Tongue (tissue), 2 donors: ENCODE results near the gene DYNC1LI2. TPM values are rescaled to one million over a fixed set of nuclear protein-coding genes. Genes with fewer than 3 reads are reported as not detected.
A peak's percentile ranks its signal among the peaks of the same experiment; 100 is the strongest.
"Not testable (repeated sequence)": the region's sequence is repeated elsewhere in the genome, so short reads cannot be mapped to it uniquely, and the experiment has no call there.

Experiments
- DNase-seq: peaks from one replicate; pipeline ENCODE4 v3.0.0-alpha.2; 2015
- total RNA-seq: library from RNA; depleted of rRNA; stranded (reverse); fragments of >200 nt; gene quantifications from one replicate; pipeline ENCODE4 v1.2.3, GENCODE V29; 2014

DYNC1LI2 gene
- total RNA-seq, 1 donor from 2014 or later = 143 TPM

DNA sequence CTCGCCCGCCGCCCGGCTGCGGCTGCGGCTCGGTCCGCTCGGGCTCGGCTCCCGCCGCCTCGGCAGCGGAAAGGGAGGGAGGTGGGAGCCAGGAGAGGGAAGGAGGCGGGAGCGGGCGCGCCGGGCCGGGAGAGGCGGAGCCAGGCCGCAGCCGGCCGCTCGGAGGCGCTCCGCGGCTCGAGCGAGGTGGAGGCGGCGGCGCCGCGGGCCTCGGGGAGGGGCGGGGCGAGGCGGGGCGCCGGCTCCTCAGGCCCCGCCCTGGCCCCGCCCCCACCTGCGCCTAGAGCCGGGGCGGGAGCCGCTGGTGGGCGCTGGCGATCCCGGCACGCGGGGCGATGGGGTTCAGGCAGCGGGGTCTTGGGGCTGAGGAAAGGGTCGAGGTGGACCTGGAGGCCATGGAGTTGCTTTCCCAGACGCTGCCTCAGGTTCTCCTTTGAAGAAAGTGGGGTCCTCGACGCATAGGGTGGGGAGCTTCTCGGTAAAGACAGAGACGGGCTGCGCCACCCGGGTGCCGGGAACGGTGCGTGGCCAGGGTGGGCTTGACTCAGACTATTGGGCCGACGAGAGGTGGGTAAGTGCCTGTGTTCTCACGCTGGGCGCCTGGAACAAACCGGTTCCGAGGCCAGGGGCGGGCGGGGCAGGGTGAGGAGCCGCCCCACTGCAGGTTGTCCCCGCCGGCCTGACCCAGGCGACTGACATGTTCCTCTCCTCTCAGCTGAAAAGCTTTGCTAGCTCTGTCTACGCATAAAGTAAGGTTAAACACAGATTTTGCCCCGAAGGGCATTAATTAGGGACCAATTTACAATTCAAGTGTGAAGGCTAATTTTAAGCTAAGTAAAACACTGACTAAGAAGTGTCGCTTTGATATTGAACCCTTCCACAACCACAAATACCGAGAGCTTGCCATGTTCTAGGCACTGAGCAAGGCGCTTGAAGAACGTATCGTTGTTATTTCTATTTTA, 54.5 kb downstream of the DYNC1LI2 start, which contains the start of gene CMTM4:
TSS of gene CMTM4 (minus strand) at position 75 of the 962 bp plus-strand sequence. CDS start 218 bp downstream, outside the sequence.
- DNase-seq = peak; percentile 94

- DNase-seq = no peak
These were observed 55.3 kb downstream of the DYNC1LI2 start for GRCh38 chr16:66695935-66696668.

DNA sequence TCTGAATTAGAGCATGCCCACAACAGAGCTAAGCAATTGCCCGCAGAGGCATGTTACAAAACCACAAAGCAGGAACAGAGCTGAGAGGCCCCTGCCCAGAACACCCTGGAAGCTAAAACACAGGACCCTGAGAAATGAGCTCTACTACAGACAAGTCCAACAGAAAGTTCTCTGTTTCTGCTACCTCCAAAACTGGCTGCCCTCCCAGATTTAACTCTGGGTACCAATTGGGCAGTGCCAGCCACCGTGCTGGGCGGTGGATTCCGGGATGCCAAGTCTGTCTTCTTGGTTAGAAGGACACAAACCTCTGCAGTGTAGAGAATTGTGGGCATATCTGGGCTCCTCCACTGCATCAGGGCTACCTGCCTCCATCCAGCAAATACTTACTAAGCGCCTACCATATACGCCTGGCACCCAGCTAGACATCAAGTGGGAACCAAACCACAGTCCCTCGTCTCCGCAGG, 55.9 kb downstream of the DYNC1LI2 start:
- DNase-seq = no peak

DNA sequence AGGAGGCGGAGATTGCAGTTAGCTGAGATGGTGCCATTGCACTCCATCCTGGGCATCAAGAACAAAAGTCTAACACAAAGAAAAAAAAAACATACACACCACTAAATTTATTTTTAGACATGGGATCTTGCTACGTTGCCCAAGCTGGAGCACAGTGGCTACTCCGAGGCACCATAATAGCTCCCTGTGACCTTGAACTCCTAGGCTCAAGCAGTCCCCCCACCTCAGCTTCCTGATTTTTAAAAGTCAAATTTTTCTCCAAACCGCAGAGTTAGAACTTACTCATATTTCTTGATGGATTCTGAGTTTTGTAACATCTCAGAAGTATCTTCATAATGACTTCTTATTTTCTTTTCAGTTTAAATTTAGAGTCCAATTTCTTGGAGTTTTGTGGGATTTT, 58.3 kb downstream of the DYNC1LI2 start:
- no peak for DNase-seq

DNA sequence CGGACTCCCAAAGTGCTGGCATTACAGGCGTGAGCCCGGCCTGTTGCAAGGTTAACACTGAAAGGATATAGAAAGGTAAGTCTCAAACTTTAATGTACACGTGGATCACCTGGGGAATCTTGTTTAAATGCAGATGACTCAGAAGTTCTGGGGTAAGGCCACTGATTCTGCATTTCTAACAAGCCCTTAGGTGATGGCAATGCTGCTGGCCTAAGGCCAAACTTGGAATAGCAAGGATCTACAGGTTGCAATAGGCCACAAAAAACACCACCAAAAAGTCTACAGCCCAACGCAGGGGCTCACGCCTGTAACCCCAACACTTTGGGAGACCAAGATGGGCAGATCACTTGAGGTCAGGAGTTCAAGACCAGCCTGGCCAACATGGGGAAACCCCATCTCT, 59.1 kb downstream of the DYNC1LI2 start:
- no peak for DNase-seq

DNA sequence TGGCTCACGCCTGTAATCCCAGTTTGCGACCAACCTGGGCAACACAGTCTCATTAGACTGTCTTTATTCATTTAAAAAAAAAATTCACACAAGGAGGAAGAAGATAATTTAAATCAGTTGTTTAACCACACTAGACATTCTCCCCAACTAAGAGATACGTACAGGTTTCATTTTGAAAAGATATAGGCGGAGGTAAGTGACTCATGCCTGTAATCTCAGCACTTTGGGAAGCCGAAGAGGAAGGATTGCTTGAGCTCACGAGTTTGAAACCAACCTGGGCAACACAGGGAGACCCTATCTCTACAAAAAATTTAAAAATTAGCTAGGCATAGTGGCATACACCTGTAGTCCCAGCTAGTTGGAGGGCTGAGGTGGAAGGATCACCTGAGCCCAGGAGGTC, 60.2 kb downstream of the DYNC1LI2 start:
- DNase-seq = no peak

GRCh38 chr16:66690106-66690847, 61.1 kb downstream of the DYNC1LI2 start:
- DNase-seq = no peak

- no peak for DNase-seq
These were observed 62.1 kb downstream of the DYNC1LI2 start for GRCh38 chr16:66689282-66689681.

GRCh38 chr16:66687906-66688625, 63.3 kb downstream of the DYNC1LI2 start:
- DNase-seq = no peak

DNA sequence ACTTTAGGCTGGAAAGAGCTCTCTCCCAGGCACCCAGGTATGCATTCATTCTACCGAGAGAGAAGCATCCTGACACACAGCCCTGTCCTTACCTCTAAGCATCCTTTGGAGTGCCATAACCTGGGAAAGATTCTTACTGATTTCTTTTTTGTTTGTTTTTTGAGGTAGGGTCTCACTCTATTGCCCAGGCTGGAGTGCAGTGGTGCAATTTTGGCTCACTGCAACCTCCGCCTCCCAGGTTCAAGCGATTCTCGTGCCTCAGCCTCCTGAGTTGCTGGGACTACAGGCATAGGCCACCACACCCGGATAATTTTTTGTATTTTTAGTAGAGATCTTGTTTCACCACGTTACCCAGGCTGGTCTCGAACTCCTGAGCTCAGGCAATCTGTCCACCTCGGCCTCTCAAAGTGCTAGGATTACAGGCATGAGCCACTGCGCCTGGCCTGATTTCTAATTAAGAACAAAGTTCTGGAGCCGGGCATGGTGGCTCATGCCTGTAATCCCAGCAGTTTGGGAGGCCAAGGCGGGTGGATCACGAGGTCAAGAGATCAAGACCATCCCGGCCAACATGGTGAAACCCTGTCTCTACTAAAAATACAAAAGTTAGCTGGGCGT, 65.8 kb downstream of the DYNC1LI2 start:
- not testable (repeated sequence) for DNase-seq

DNA sequence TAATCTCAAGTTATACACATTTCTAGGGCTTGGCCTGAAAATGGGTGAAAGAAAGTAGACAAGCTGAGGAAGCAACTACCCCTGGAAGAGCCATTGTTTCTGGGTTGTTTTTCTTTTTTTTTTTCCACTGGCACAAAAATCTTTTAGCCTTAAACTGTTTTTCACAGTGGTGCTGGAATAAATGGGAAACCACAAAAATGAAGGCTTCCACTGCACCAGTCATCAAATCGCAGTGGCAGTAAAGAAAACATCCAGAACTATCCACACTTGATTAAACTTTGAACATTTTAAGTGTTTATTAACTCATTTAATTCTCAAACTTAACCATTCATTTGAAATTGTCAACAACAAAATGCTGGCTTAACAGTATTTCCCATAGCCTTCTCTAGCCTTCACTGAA, 69.1 kb downstream of the DYNC1LI2 start:
- no peak for DNase-seq

DNA sequence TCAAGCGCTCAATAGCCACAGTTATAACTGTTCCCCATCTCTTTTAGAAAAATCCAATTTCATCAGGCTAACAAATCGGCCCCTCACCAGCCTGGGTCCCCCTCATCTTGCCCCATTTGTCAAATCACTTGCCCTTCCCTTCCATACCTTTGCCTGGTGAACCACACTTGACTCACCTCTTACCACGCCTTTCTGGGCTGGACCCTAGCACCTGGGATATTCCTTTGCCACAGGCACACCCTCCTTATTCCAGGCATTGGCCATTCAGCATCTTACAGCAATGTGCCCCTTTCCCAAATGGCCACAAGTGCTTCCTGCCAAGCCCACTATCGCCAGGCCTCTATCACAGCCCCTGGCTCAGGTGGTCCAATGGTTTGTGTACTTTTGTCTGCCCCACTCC, 69.7 kb downstream of the DYNC1LI2 start:
- no peak for DNase-seq

- DNase-seq = no peak
These were observed 73.1 kb downstream of the DYNC1LI2 start for GRCh38 chr16:66678337-66678736.

- no peak for DNase-seq
These were observed 73.6 kb downstream of the DYNC1LI2 start for GRCh38 chr16:66677836-66678235.

GRCh38 chr16:66677179-66677578, 74.2 kb downstream of the DYNC1LI2 start:
- DNase-seq = no peak

GRCh38 chr16:66676599-66676998, 74.8 kb downstream of the DYNC1LI2 start:
- DNase-seq = no peak

DNA sequence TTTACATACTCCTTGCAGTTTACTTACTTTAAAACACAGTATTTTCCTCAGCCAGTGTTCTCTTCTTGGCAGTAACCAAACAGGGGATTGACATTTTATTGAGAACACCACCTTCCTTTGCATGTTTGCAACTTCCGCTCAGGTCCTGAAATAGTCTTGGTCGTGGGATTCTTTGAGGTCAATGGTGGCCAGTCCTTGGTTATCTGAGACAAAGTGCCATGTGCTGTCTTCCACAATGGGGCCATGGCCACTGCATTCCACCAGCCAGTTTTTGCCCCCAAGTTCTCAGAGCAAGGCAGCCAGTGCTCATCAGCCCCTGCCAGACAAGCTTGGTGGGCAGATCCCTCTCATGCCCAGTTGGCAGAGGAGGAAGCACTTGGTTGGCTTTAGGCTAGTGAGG, 77.7 kb downstream of the DYNC1LI2 start:
- no peak for DNase-seq
